ENCODE measurements around the gene STOML3.

STOML3 gene

GRCh38 chr13:38979891-38980749 is 10.5 kb downstream of the STOML3 start:
- no peak for DNase-seq

GRCh38 chr13:38970380-38971051 is 20.1 kb downstream of the STOML3 start:
- no peak for DNase-seq

GRCh38 chr13:38969187-38969586 is 21.4 kb downstream of the STOML3 start:
- DNase-seq: no peak

- no peak for DNase-seq
These were observed 23.2 kb downstream of the STOML3 start for GRCh38 chr13:38967446-38967845.

GRCh38 chr13:38965281-38965680 is 25.4 kb downstream of the STOML3 start:
- no peak for DNase-seq

GRCh38 chr13:38960175-38960574 is 30.5 kb downstream of the STOML3 start:
- DNase-seq: no peak

- no peak for DNase-seq
These were observed 32.6 kb downstream of the STOML3 start for GRCh38 chr13:38957794-38958592.

- no peak for DNase-seq
These were observed 35.8 kb downstream of the STOML3 start for GRCh38 chr13:38954844-38955243.

GRCh38 chr13:38954291-38954690 is 36.3 kb downstream of the STOML3 start:
- DNase-seq: no peak

- DNase-seq: no peak
These were observed 37.8 kb downstream of the STOML3 start for GRCh38 chr13:38952827-38953226.

- no peak for DNase-seq
These were observed 38.9 kb downstream of the STOML3 start for GRCh38 chr13:38951525-38952313.

GRCh38 chr13:38950987-38951386 is 39.6 kb downstream of the STOML3 start:
- DNase-seq: no peak

GRCh38 chr13:38947054-38947453 is 43.6 kb downstream of the STOML3 start:
- no peak for DNase-seq

- DNase-seq: no peak
These were observed 46.4 kb downstream of the STOML3 start for GRCh38 chr13:38944219-38944618.

- no peak for DNase-seq
These were observed 47.4 kb downstream of the STOML3 start for GRCh38 chr13:38943231-38943630.

- no peak for DNase-seq
These were observed 49.2 kb downstream of the STOML3 start for GRCh38 chr13:38941353-38941945.

GRCh38 chr13:38933786-38934185 is 56.8 kb downstream of the STOML3 start:
- DNase-seq: no peak

- DNase-seq: no peak
These were observed 68.5 kb downstream of the STOML3 start for GRCh38 chr13:38922170-38922569.

GRCh38 chr13:38921081-38921480 is 69.5 kb downstream of the STOML3 start:
- no peak for DNase-seq
